Measurements from ENCODE around the gene RABGAP1. TPM values are rescaled to one million over a fixed set of nuclear protein-coding genes. Genes with fewer than 3 reads are reported as not detected.

RABGAP1 gene
- total RNA-seq, 2 donors from 2014 or later, result 84.7 to 91.7 TPM

- H3K27ac ChIP-seq, result no peak overlapping the region
- H3K4me3 ChIP-seq, result no peak overlapping the region
- H3K4me1 ChIP-seq (ENCODE audit: control insufficient read depth in 1 of 2, low read depth in 2 of 2), result no peaks in the 10 kb centered on the region
- no peaks in the 10 kb centered on the region for H3K36me3 ChIP-seq
- TF ChIP-seq CTCF (IDR thresholded peaks at IDR 0.05), result no peak
- no peaks in the 10 kb centered on the region for H3K9me3 ChIP-seq
- no peaks in the 10 kb centered on the region for H3K27me3 ChIP-seq (replicated peaks; ENCODE audit: insufficient read depth)
- ATAC-seq (ENCODE audit: insufficient number of reproducible peaks, low FRiP score, low read depth), result no peak
- no peak for DNase-seq (ENCODE audit: low spot score)
Measured at GRCh38 chr9:123129423-123129822, 188.6 kb downstream of the RABGAP1 start.

GRCh38 chr9:123131258-123131657 lies 190.4 kb downstream of the RABGAP1 start:
- TF ChIP-seq CTCF (IDR thresholded peaks at IDR 0.05), result no peak
- DNase-seq (ENCODE audit: low spot score) (no peak), ATAC-seq (ENCODE audit: insufficient number of reproducible peaks, low FRiP score, low read depth) (no peak)
- Histone ChIP-seq H3K36me3 (no peaks in the 10 kb centered on the region), H3K4me3 (no peak overlapping the region), H3K27ac (no peak overlapping the region), H3K9me3 (no peaks in the 10 kb centered on the region), H3K4me1 (ENCODE audit: control insufficient read depth in 1 of 2, low read depth in 2 of 2) (no peaks in the 10 kb centered on the region), H3K27me3 (replicated peaks; ENCODE audit: insufficient read depth) (no peaks in the 10 kb centered on the region)

GRCh38 chr9:123131993-123132392 lies 191.2 kb downstream of the RABGAP1 start:
- H3K36me3 ChIP-seq, result no peaks in the 10 kb centered on the region
- ATAC-seq (ENCODE audit: insufficient number of reproducible peaks, low FRiP score, low read depth), result no peak
- H3K27me3 ChIP-seq (replicated peaks; ENCODE audit: insufficient read depth), result no peaks in the 10 kb centered on the region
- no peak for DNase-seq (ENCODE audit: low spot score)
- no peak overlapping the region for H3K4me3 ChIP-seq
- no peaks in the 10 kb centered on the region for H3K4me1 ChIP-seq (ENCODE audit: control insufficient read depth in 1 of 2, low read depth in 2 of 2)
- no peak overlapping the region for H3K27ac ChIP-seq
- TF ChIP-seq CTCF (IDR thresholded peaks at IDR 0.05), result no peak
- no peaks in the 10 kb centered on the region for H3K9me3 ChIP-seq

- Histone ChIP-seq H3K4me1 (ENCODE audit: control insufficient read depth in 1 of 2, low read depth in 2 of 2) (no peaks in the 10 kb centered on the region), H3K36me3 (no peaks in the 10 kb centered on the region), H3K27me3 (replicated peaks; ENCODE audit: insufficient read depth) (no peaks in the 10 kb centered on the region), H3K4me3 (no peak overlapping the region), H3K9me3 (no peaks in the 10 kb centered on the region), H3K27ac (no peak overlapping the region)
- no peak for TF ChIP-seq CTCF (IDR thresholded peaks at IDR 0.05)
- no peak for ATAC-seq (ENCODE audit: insufficient number of reproducible peaks, low FRiP score, low read depth)
- DNase-seq (ENCODE audit: low spot score), result no peak
Measured at GRCh38 chr9:123132696-123133095, 191.9 kb downstream of the RABGAP1 start.

GRCh38 chr9:123135430-123135829 lies 194.6 kb downstream of the RABGAP1 start:
- no peak for TF ChIP-seq CTCF (IDR thresholded peaks at IDR 0.05)
- no peak for ATAC-seq (ENCODE audit: insufficient number of reproducible peaks, low FRiP score, low read depth)
- Histone ChIP-seq H3K4me1 (ENCODE audit: control insufficient read depth in 1 of 2, low read depth in 2 of 2) (no peaks in the 10 kb centered on the region), H3K9me3 (no peaks in the 10 kb centered on the region), H3K27me3 (replicated peaks; ENCODE audit: insufficient read depth) (no peaks in the 10 kb centered on the region), H3K4me3 (no peak overlapping the region), H3K27ac (no peak overlapping the region), H3K36me3 (no peaks in the 10 kb centered on the region)
- DNase-seq (ENCODE audit: low spot score), result no peak

All from thoracic aorta (tissue), 2 donors.